K562 (cell line): ENCODE measurements around the gene RASGRP2. TPM values are rescaled to one million over a fixed set of nuclear protein-coding genes. Genes with fewer than 3 reads are reported as not detected.

Experiments
- ARID3B ChIP-seq: fragments of 250-450 bp; sonication (Bioruptor Pico); IDR thresholded peaks from 2 replicates; pipeline ENCODE4 v1.4.0; 2020; ENCODE audit warnings: borderline replicate concordance
- ARNT ChIP-seq, 2 experiments: fragments of 450-650 bp; IDR thresholded peaks; 2 replicates each; pipeline ENCODE4 v1.6.1; 2016; ENCODE audit warnings: mild to moderate bottlenecking in 1 of 2
- C11orf30 ChIP-seq: fragments of 450-650 bp; IDR thresholded peaks from 2 replicates; pipeline ENCODE4 v1.6.1; 2016; ENCODE audit warnings: low read depth, mild to moderate bottlenecking
- DEAF1 ChIP-seq: fragments of 450-650 bp; formaldehyde crosslinking; IDR thresholded peaks from 2 replicates; pipeline ENCODE4 v1.4.0; 2020; ENCODE audit warnings: mild to moderate bottlenecking, moderate library complexity
- ETV5 ChIP-seq: sonication (generic); formaldehyde crosslinking; IDR thresholded peaks from 2 replicates; pipeline ENCODE4 v1.4.0; 2020; ENCODE audit warnings: low read depth, mild to moderate bottlenecking, missing genetic modification reagents
- GABPA ChIP-seq: fragments of 200-800 bp; sonication (Bioruptor generic); conservative IDR thresholded peaks from 2 replicates; pipeline ENCODE4 v1.6.1; 2016; ENCODE audit warnings: low read depth, missing genetic modification characterization, missing compliant biosample characterization
- GATA2 ChIP-seq: sonication (generic); formaldehyde crosslinking; IDR thresholded peaks from 2 replicates; pipeline ENCODE4 v1.4.0; 2020; ENCODE audit warnings: mild to moderate bottlenecking, missing genetic modification reagents
- HINFP ChIP-seq: fragments of 450-650 bp; conservative IDR thresholded peaks from 2 replicates; pipeline ENCODE4 v1.6.1; 2016; ENCODE audit warnings: missing genetic modification characterization, low read depth, mild to moderate bottlenecking, control low read depth, missing compliant biosample characterization
- KHSRP ChIP-seq: fragments of 450-650 bp; IDR thresholded peaks from 2 replicates; pipeline ENCODE4 v1.6.1; 2017
- NFYB ChIP-seq: IDR thresholded peaks from 2 replicates; pipeline ENCODE4 v1.6.1; 2011; ENCODE audit warnings: mild to moderate bottlenecking, moderate library complexity; ENCODE audit not compliant: insufficient read length; ENCODE audit errors: extremely low read depth
- SIX5 ChIP-seq, 2 experiments: IDR thresholded peaks; 2 replicates each; pipeline ENCODE4 v1.6.1; 2011; ENCODE audit warnings: low read length in 2 of 2, borderline replicate concordance in 1 of 2, low read depth in 1 of 2, mild to moderate bottlenecking in 1 of 2, moderate library complexity in 1 of 2; ENCODE audit not compliant: insufficient read depth in 1 of 2
- ZBTB40 ChIP-seq, 2 experiments: fragments of 450-650 bp in 1 of 2; sonication (generic) in 1 of 2; formaldehyde crosslinking in 1 of 2; IDR thresholded peaks; 2 replicates each; pipeline versions ENCODE4 v1.7.1 to v1.9.0; 2016 to 2022; ENCODE audit warnings: inconsistent platforms in 1 of 2, mild to moderate bottlenecking in 1 of 2, missing genetic modification reagents in 1 of 2
- polyA plus RNA-seq, 8 experiments: library from polyadenylated mRNA; depleted of rRNA in 4 of 8; stranded (reverse) in 5 of 8; unstranded in 3 of 8; fragments of >200 nt; fragmentation: Nextera tagmentation in 2 of 8; fragmentation: Illumina TruSeq in 1 of 8; extraction: Ambion mirVana in 2 of 8; extraction: Trizol in 1 of 8; gene quantifications; 2 replicates each; pipeline versions ENCODE4 v1.2.1 to v1.2.3, GENCODE V29; 2011 to 2014; ENCODE audit warnings: inconsistent platforms in 1 of 8, missing spikeins in 1 of 8
- total RNA-seq, 7 experiments: library from RNA; depleted of rRNA in 6 of 7; stranded (reverse); fragments of >200 nt in 6 of 7; fragmentation: Illumina TruSeq in 2 of 7; extraction: Trizol in 2 of 7; gene quantifications; 2 replicates each; pipeline versions ENCODE4 v1.2.1 to v1.2.3, GENCODE V29; 2011 to 2021; ENCODE audit warnings: low replicate concordance in 1 of 7

The RASGRP2 gene
- total and polyA plus RNA-seq, 9 of the 15 experiments (the other 6 are each of a cell fraction or from before 2014, with no cell fraction given), result 0.87 to 22.7 (median 5.5) TPM

GRCh38 chr11:64688534-64688982 lies 55.4 kb downstream of the RASGRP2 start (continued):
- TF ChIP-seq ZBTB40 (IDR thresholded peaks at IDR 0.05) (0 out of 2 replicates have a peak, but pooled peaks have one; percentile 40), ZBTB40 (CRISPR knock-in tag; IDR thresholded peaks at IDR 0.05) (no peak), KHSRP (no peak), DEAF1 (CRISPR knock-in tag) (peak; percentile 78), SIX5 (IDR thresholded peaks at IDR 0.05; ENCODE audit: borderline replicate concordance in 1 of 2, insufficient read depth in 1 of 2, low read depth in 1 of 2, low read length in 2 of 2) (peak; percentile 87 to 88), NFYB (no peak), ETV5 (CRISPR knock-in tag) (0 out of 2 replicates have a peak, but pooled peaks have one; percentile 30), C11orf30 (peak; percentile 55; the same call in 1 of the 2 replicates), ARID3B (CRISPR knock-in tag) (no peak), HINFP (peak; percentile 74), ARNT (IDR thresholded peaks at IDR 0.05) (peak; percentile 18 to 67; a peak in 2 of 4 replicates), GABPA (tag) (peak; percentile 34; the same call in 1 of the 2 replicates), GATA2 (CRISPR knock-in tag) (peak; percentile 57; the same call in 1 of the 2 replicates)
